HG03354 (cell line): ENCODE data around the gene SPDYE17.
"Not testable (repeated sequence)": the region's sequence is repeated elsewhere in the genome, so short reads cannot be mapped to it uniquely, and the experiment has no call there.

Source experiments
- ATAC-seq: cut with Tn5 transposase; IDR thresholded peaks from one replicate; pipeline ENCODE4 v1.9.1; 2021; ENCODE audit warnings: mild to moderate bottlenecking; ENCODE audit not compliant: unreplicated experiment, poor library complexity, severe bottlenecking

SPDYE17 gene, protein sequence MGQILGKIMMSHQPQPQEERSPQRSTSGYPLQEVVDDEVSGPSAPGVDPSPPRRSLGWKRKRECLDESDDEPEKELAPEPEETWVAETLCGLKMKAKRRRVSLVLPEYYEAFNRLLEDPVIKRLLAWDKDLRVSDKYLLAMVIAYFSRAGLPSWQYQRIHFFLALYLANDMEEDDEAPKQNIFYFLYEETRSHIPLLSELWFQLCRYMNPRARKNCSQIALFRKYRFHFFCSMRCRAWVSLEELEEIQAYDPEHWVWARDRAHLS

DNA sequence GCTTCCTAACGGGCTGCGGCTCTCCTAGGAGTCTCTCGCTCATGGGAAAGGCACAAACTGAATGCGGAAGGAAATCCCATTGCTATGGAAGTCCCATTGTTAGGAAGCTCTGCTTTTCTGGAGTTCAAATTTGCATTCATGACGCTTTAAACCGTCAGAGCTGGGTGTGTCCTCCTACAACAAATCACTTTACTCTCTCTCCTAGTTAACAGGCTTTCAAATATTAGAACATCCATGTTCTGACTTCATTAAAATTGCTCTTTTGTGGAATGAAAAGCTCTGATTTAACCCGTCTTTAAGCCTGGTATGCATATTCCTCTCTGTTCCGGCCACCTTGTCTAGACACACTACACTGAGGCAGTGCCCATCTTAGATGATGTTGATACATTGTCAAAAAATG lies at the start of gene SPDYE17:
Gene SPDYE17, minus strand, starts transcription at position 101 of the 400 bp plus-strand sequence. CDS start 1,791 bp downstream, outside the sequence.
- ATAC-seq: not testable (repeated sequence)

GRCh38 chr7:77080236-77080635 lies 48.1 kb upstream of the SPDYE17 start:
- not testable (repeated sequence) for ATAC-seq

GRCh38 chr7:77079624-77080023 lies 47.5 kb upstream of the SPDYE17 start:
- not testable (repeated sequence) for ATAC-seq

GRCh38 chr7:77079112-77079511 lies 47.0 kb upstream of the SPDYE17 start:
- ATAC-seq: not testable (repeated sequence)

DNA sequence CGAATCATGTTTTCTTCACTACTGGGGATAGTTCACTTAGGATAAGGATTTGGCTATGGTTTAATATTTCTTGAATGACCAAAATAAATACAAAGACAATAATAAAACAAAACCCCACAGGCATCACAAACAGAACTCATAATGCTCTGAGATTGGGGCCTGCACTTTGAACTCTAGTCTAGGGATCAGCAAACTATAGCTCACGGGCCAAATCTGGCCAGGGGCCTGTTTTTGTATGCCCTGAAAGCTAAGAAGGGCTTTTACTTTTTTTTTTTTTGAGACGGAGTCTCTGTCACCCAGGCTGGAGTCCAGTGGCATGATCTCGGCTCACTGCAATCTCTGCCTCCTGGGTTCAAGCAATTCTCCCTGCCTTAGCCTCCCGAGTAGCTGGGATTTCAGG lies 44.9 kb upstream of the SPDYE17 start:
- not testable (repeated sequence) for ATAC-seq

DNA sequence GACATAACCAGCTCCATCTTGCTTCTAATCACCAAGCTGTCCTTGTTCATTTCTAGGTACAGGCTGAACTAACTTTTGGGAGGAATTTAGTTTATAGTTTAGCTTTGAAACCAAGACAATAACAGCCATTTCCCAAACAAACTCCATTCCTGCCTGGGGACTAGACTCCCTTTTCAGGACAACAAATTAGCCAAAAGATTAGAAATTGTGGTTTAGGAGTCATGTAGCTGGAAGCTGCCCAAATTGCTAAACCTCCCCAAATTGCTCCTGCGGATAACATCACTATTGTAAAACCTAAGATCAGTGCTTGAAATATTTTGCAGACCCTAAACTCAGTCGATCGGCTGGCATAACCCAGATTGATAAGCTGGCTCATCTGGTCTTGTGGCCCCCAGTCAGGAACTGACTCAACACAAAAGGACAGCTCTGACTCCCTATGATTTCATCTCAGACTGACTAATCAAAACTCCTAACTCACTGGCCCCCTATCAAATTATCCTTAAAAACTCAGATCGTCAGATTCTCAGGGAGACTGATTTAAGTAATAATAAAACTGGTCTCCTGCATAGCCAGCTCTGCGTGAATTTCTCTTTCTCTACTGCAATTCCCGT lies 42.7 kb upstream of the SPDYE17 start:
- ATAC-seq: not testable (repeated sequence)

GRCh38 chr7:77071108-77071507 lies 38.9 kb upstream of the SPDYE17 start:
- not testable (repeated sequence) for ATAC-seq

- not testable (repeated sequence) for ATAC-seq
Observed at GRCh38 chr7:77065869-77066268, 33.7 kb upstream of the SPDYE17 start.

DNA sequence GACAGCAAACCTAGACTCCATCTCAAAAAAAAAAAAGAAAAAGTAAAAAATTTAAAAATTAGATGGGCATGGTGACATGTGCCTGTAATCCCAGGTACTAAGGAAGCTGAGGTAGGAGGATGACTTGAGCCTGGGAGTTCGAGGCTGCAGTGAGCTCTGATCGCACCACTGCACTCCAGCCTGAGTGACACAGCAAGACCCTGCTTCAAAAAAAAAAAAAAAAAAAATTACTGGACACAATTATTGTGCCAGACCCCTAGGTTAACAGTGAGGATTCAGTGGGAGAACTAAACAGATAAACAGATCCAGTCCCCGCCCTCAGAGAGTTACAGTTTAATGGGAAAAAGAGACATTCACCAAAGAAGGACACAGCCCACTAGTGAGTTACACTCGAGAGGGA lies 31.6 kb upstream of the SPDYE17 start:
- ATAC-seq: not testable (repeated sequence)

GRCh38 chr7:77062557-77062956 lies 30.4 kb upstream of the SPDYE17 start, which contains the start of gene SPDYE18:
TSS of gene SPDYE18 (minus strand) at chr7:77062558. CDS start at chr7:77060512, 2,046 bp downstream.
- ATAC-seq: not testable (repeated sequence)

DNA sequence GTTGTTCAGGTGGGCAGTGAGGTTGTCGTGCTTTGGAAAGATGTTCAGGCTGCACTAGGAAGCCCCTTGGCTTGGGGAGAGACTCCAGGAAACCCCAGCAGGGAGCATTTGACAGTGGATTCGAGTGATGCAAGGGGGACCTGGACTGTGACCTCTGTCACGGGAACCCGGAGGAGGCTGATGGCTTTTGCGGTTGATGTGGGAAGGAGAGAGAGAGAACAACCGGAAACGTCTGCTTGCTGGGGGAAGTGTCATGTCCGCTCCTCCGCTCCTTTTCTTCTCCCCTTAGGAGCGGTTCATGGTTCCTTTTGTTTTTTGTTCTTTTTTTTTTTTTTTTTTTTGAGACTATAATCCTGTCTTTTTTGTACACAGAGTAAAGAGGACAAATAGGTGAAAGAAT lies 5.8 kb downstream of the SPDYE17 start:
- not testable (repeated sequence) for ATAC-seq

DNA sequence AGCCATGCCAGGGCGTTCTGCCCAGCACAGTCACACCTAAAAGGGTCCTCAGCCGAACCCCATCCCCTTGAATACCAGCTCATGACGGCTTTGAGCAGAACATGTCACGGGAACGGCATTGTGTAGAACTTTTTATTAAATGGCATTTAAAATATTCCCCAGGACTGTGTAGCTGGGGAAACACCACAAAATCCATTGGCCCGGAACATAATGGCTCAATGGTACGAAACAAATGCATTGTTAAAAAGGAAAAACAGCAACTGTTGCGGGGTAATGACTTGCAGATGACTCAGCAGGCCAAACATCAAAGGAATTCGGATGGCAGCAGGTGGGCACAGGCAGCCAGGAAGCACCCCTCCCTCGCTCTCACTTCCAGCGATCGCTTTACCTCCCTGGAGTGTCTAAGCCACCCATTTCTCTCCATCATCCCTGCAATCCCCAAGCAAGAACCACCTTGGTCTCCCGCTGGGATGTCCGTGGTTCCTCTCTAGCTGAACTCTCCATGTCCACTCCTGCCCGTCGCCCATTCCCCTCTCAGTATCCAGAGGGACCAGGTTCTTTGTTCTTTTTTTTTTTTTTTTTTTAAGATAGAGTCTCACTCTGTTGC lies 22.0 kb downstream of the SPDYE17 start:
- ATAC-seq: not testable (repeated sequence)

DNA sequence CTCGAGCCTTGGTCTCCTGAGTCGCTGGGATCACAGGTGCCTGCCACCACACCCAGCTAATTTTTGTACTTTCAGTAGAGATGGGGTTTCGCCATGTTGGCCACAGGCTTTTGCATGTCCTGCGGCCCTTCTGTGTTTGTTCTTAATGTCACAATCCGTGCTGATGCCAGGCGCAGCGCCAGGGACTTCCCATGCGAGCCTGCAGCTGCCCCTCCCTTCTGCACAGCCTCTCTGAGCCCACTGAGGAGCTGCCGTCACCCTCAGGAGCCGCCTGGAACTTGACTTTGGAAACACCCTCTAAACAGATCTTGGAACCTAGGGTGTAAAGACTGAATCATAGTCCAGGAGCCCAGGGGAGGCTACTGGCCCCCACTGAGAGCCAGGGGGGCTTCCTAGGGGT lies 24.2 kb downstream of the SPDYE17 start:
- not testable (repeated sequence) for ATAC-seq

- not testable (repeated sequence) for ATAC-seq
Observed at GRCh38 chr7:77006127-77007110, 25.7 kb downstream of the SPDYE17 start.

DNA sequence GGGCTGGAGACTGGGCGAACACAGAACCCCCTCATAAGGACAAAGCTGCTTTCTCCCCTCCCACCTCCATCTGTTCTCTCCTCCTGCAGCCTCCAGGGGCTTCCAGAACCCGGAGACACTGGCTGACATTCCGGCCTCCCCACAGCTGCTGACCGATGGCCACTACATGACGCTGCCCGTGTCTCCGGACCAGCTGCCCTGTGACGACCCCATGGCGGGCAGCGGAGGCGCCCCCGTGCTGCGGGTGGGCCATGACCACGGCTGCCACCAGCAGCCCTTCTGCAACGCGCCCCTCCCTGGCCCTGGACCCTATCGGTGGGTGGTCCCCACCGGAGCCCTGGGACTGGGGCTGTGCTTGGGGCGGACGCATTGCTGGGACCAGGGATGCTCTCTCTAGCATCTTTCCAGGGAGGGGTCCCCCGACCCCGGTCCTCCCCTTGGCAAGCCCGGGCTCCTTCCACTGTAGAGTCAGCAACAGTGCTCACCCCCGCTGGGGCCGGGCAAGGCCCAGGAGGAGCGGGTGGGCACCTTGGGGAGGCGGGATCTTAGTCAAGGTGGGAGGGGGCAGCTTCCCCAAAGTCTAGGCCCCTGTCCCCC lies 26.6 kb downstream of the SPDYE17 start:
- ATAC-seq: not testable (repeated sequence)

- ATAC-seq: not testable (repeated sequence)
Observed at GRCh38 chr7:77004151-77004550, 28.0 kb downstream of the SPDYE17 start.

DNA sequence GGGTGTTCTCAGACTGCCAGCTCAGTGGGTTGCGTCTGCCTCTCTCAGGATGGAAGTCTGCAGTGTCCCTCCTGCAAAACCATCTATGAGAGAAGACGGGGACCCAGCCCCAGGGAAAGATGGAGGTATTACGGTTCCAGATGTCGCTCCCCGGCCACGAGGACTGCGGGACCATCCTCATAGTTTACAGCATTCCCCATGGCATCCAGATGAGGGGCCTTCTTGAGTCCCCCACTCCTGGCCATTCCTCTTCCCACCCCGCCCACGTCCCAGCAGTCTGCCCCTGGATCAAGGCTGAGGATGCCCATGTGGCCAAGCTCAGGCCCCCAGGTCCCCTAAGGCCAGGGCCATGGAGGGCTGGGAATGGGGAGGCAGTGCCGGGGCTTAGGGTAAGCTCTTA lies 28.9 kb downstream of the SPDYE17 start:
- ATAC-seq: not testable (repeated sequence)

GRCh38 chr7:77002678-77003233 lies 29.4 kb downstream of the SPDYE17 start:
- ATAC-seq: not testable (repeated sequence)

DNA sequence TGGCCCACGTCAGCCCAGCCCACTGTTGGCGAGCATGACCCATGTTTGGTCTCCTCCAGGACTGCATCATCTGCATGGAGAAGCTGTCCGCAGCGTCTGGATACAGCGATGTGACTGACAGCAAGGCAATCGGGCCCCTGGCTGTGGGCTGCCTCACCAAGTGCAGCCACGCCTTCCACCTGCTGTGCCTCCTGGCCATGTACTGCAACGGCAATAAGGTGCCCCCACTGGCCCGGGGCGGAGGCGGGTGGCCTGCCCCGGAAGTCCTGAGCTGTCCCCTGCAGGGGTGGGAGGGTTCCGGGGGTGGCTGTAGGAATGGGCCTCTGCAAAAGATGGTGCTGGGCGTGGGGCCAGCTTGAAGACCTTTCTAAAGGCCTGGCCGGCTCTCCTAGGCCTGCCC lies 30.1 kb downstream of the SPDYE17 start:
- ATAC-seq: not testable (repeated sequence)
